ENCODE results near the gene MRTFA. TPM values are rescaled to one million over a fixed set of nuclear protein-coding genes. Genes with fewer than 3 reads are reported as not detected.

MRTFA gene
- polyA plus RNA-seq, result 10 to 100 TPM; 11.9 to 20.0 (median 14.1) TPM
- long read RNA-seq, donor 1, result 0 reads
- long read RNA-seq, donor 2, result 0 reads
- long read RNA-seq, donor 3, partial matches to known transcripts, result 0 of 2 reads
- long read RNA-seq, donor 3, other reads (novel, unspliced or antisense), result 0 of 2 reads
- long read RNA-seq, donor 4, result 0 reads
- long read RNA-seq, donor 5, result 0 reads
- long read RNA-seq, donor 6, result 0 reads
- long read RNA-seq, donor 7, result 0 reads
- long read RNA-seq, donor 8, result 0 reads
- long read RNA-seq, donor 9, partial matches to known transcripts, result 0 of 1 reads
- long read RNA-seq, donor 9, other reads (novel, unspliced or antisense), result 0 of 1 reads
- long read RNA-seq, donor 10, full-length matches to known transcripts, result 1 of 1 reads
- long read RNA-seq, donor 10, partial matches to known transcripts, result 0 of 1 reads
- long read RNA-seq, donor 10, other reads (novel, unspliced or antisense), result 0 of 1 reads

GRCh38 chr22:40636380-40637182, at the start of gene MRTFA:
Gene MRTFA, minus strand, starts transcription at chr22:40636719.
- H3K4me1 ChIP-seq (ENCODE audit: control insufficient read depth in 3 of 3, insufficient read depth in 2 of 3, low read depth in 1 of 3, low read length in 2 of 3), result peaks cover 3 to 9% (median 6%) of the 10 kb centered on the region in 3 donors
- H3K36me3 ChIP-seq (ENCODE audit: control insufficient read depth in 3 of 3, insufficient read depth in 2 of 3, low read depth in 1 of 3, low read length in 3 of 3), result no peaks in the 10 kb centered on the region
- peak within 1 kb of the TSS; percentile 92 to 97 (median 93) for H3K27ac ChIP-seq (ENCODE audit: low read depth in 1 of 3, low read length in 2 of 3)
- H3K9me3 ChIP-seq (ENCODE audit: control insufficient read depth in 2 of 2, insufficient read depth in 1 of 2, low read depth in 1 of 2, low read length in 1 of 2), result no peaks in the 10 kb centered on the region
- DNase-seq (peak; percentile 100), FAIRE-seq (no peak)
- WGBS, 3 donors, result 0% methylated on average over 53 to 82 of the region's 82 CpGs
- peak within 1 kb of the TSS; percentile 77 to 96 (median 90) for H3K4me3 ChIP-seq (ENCODE audit: low read depth in 1 of 3, low read length in 3 of 3)
- no peaks in the 10 kb centered on the region for H3K27me3 ChIP-seq (ENCODE audit: control insufficient read depth in 3 of 3, insufficient read depth in 3 of 3, low read length in 3 of 3)

GRCh38 chr22:40685406-40685805, 48.9 kb upstream of the MRTFA start:
- DNase-seq (peak in 1 of 2 donors; percentile 29), FAIRE-seq (no peak)
- 87 to 93% (median 89%) methylated on average over 3 of the region's 3 CpGs for WGBS, 3 donors
- Histone ChIP-seq H3K9me3 (ENCODE audit: control insufficient read depth in 2 of 2, insufficient read depth in 1 of 2, low read depth in 1 of 2, low read length in 1 of 2) (no peaks in the 10 kb centered on the region), H3K4me3 (ENCODE audit: low read depth in 1 of 3, low read length in 3 of 3) (peak overlapping the region in 1 of 3 donors; percentile 6), H3K4me1 (ENCODE audit: control insufficient read depth in 3 of 3, insufficient read depth in 2 of 3, low read depth in 1 of 3, low read length in 2 of 3) (peaks cover 0 to 2% (median 0%) of the 10 kb centered on the region in 3 donors), H3K36me3 (ENCODE audit: control insufficient read depth in 3 of 3, insufficient read depth in 2 of 3, low read depth in 1 of 3, low read length in 3 of 3) (no peaks in the 10 kb centered on the region), H3K27ac (ENCODE audit: low read depth in 1 of 3, low read length in 2 of 3) (no peak overlapping the region), H3K27me3 (ENCODE audit: control insufficient read depth in 3 of 3, insufficient read depth in 3 of 3, low read length in 3 of 3) (peaks cover 0 to 17% (median 0%) of the 10 kb centered on the region in 3 donors)

- Histone ChIP-seq H3K27me3 (ENCODE audit: control insufficient read depth in 3 of 3, insufficient read depth in 3 of 3, low read length in 3 of 3) (peaks cover 0 to 24% (median 0%) of the 10 kb centered on the region in 3 donors), H3K4me3 (ENCODE audit: low read depth in 1 of 3, low read length in 3 of 3) (peak overlapping the region in 1 of 3 donors; percentile 6), H3K36me3 (ENCODE audit: control insufficient read depth in 3 of 3, insufficient read depth in 2 of 3, low read depth in 1 of 3, low read length in 3 of 3) (no peaks in the 10 kb centered on the region), H3K27ac (ENCODE audit: low read depth in 1 of 3, low read length in 2 of 3) (no peak overlapping the region), H3K9me3 (ENCODE audit: control insufficient read depth in 2 of 2, insufficient read depth in 1 of 2, low read depth in 1 of 2, low read length in 1 of 2) (no peaks in the 10 kb centered on the region), H3K4me1 (ENCODE audit: control insufficient read depth in 3 of 3, insufficient read depth in 2 of 3, low read depth in 1 of 3, low read length in 2 of 3) (peaks cover 0 to 2% (median 0%) of the 10 kb centered on the region in 3 donors)
- no peak for FAIRE-seq
- 49 to 83% (median 68%) methylated on average over 9 of the region's 9 CpGs for WGBS, 3 donors
- no peak for DNase-seq
Observed at GRCh38 chr22:40684728-40685127, 48.2 kb upstream of the MRTFA start.

- Histone ChIP-seq H3K27ac (ENCODE audit: low read depth in 1 of 3, low read length in 2 of 3) (no peak overlapping the region), H3K4me3 (ENCODE audit: low read depth in 1 of 3, low read length in 3 of 3) (no peak overlapping the region), H3K4me1 (ENCODE audit: control insufficient read depth in 3 of 3, insufficient read depth in 2 of 3, low read depth in 1 of 3, low read length in 2 of 3) (peaks cover 0 to 3% (median 2%) of the 10 kb centered on the region in 3 donors), H3K27me3 (ENCODE audit: control insufficient read depth in 3 of 3, insufficient read depth in 3 of 3, low read length in 3 of 3) (peaks cover 0 to 36% (median 5%) of the 10 kb centered on the region in 3 donors), H3K36me3 (ENCODE audit: control insufficient read depth in 3 of 3, insufficient read depth in 2 of 3, low read depth in 1 of 3, low read length in 3 of 3) (no peaks in the 10 kb centered on the region), H3K9me3 (ENCODE audit: control insufficient read depth in 2 of 2, insufficient read depth in 1 of 2, low read depth in 1 of 2, low read length in 1 of 2) (no peaks in the 10 kb centered on the region)
- FAIRE-seq (no peak), DNase-seq (no peak)
- 91 to 94% (median 93%) methylated on average over 19 of the region's 19 CpGs for WGBS, 3 donors
Observed at GRCh38 chr22:40681451-40681850, 44.9 kb upstream of the MRTFA start.

GRCh38 chr22:40680819-40681183, 44.3 kb upstream of the MRTFA start:
- Histone ChIP-seq H3K36me3 (ENCODE audit: control insufficient read depth in 3 of 3, insufficient read depth in 2 of 3, low read depth in 1 of 3, low read length in 3 of 3) (no peaks in the 10 kb centered on the region), H3K9me3 (ENCODE audit: control insufficient read depth in 2 of 2, insufficient read depth in 1 of 2, low read depth in 1 of 2, low read length in 1 of 2) (no peaks in the 10 kb centered on the region), H3K4me3 (ENCODE audit: low read depth in 1 of 3, low read length in 3 of 3) (no peak overlapping the region), H3K27ac (ENCODE audit: low read depth in 1 of 3, low read length in 2 of 3) (no peak overlapping the region), H3K27me3 (ENCODE audit: control insufficient read depth in 3 of 3, insufficient read depth in 3 of 3, low read length in 3 of 3) (peaks cover 0 to 36% (median 5%) of the 10 kb centered on the region in 3 donors), H3K4me1 (ENCODE audit: control insufficient read depth in 3 of 3, insufficient read depth in 2 of 3, low read depth in 1 of 3, low read length in 2 of 3) (peaks cover 0 to 3% (median 2%) of the 10 kb centered on the region in 3 donors)
- 90 to 97% (median 93%) methylated on average over 15 of the region's 15 CpGs for WGBS, 3 donors
- DNase-seq (no peak), FAIRE-seq (no peak)

GRCh38 chr22:40679964-40680818, 43.7 kb upstream of the MRTFA start:
- WGBS, 3 donors, result 50 to 53% (median 50%) methylated on average over 9 of the region's 9 CpGs
- no peaks in the 10 kb centered on the region for H3K9me3 ChIP-seq (ENCODE audit: control insufficient read depth in 2 of 2, insufficient read depth in 1 of 2, low read depth in 1 of 2, low read length in 1 of 2)
- H3K4me3 ChIP-seq (ENCODE audit: low read depth in 1 of 3, low read length in 3 of 3), result no peak overlapping the region
- DNase-seq (no peak), FAIRE-seq (no peak)
- no peak overlapping the region for H3K27ac ChIP-seq (ENCODE audit: low read depth in 1 of 3, low read length in 2 of 3)
- H3K36me3 ChIP-seq (ENCODE audit: control insufficient read depth in 3 of 3, insufficient read depth in 2 of 3, low read depth in 1 of 3, low read length in 3 of 3), result no peaks in the 10 kb centered on the region
- H3K27me3 ChIP-seq (ENCODE audit: control insufficient read depth in 3 of 3, insufficient read depth in 3 of 3, low read length in 3 of 3), result peaks cover 0 to 33% (median 5%) of the 10 kb centered on the region in 3 donors
- peaks cover 0 to 3% (median 2%) of the 10 kb centered on the region in 3 donors for H3K4me1 ChIP-seq (ENCODE audit: control insufficient read depth in 3 of 3, insufficient read depth in 2 of 3, low read depth in 1 of 3, low read length in 2 of 3)

GRCh38 chr22:40679249-40679963, 42.9 kb upstream of the MRTFA start, which contains the start of gene MCHR1:
Gene MCHR1, plus strand, starts transcription at chr22:40679484. Its CDS starts 169 bp downstream, at chr22:40679653.
- Histone ChIP-seq H3K4me3 (ENCODE audit: low read depth in 1 of 3, low read length in 3 of 3) (peak within 1 kb of the TSS in 1 of 3 donors; percentile 13), H3K36me3 (ENCODE audit: control insufficient read depth in 3 of 3, insufficient read depth in 2 of 3, low read depth in 1 of 3, low read length in 3 of 3) (no peaks in the 10 kb centered on the region), H3K9me3 (ENCODE audit: control insufficient read depth in 2 of 2, insufficient read depth in 1 of 2, low read depth in 1 of 2, low read length in 1 of 2) (no peaks in the 10 kb centered on the region), H3K27me3 (ENCODE audit: control insufficient read depth in 3 of 3, insufficient read depth in 3 of 3, low read length in 3 of 3) (peaks cover 0 to 25% (median 5%) of the 10 kb centered on the region in 3 donors), H3K4me1 (ENCODE audit: control insufficient read depth in 3 of 3, insufficient read depth in 2 of 3, low read depth in 1 of 3, low read length in 2 of 3) (peaks cover 0 to 3% (median 2%) of the 10 kb centered on the region in 3 donors), H3K27ac (ENCODE audit: low read depth in 1 of 3, low read length in 2 of 3) (no peak within 1 kb of the TSS)
- DNase-seq, result no peak
- no peak for FAIRE-seq
- 22 to 39% (median 23%) methylated on average over 21 of the region's 21 CpGs for WGBS, 3 donors

All from small intestine (tissue), 16 donors.